Skeletal muscle satellite cell (primary cell): ENCODE measurements around the gene CHST5.
A peak's percentile ranks its signal among the peaks of the same experiment; 100 is the strongest.

Experiments
- H3K27me3 ChIP-seq: 2 replicates; pipeline ENCODE4 v1.7.0; 2013; ENCODE audit warnings: low read length; ENCODE audit not compliant: control insufficient read depth, insufficient read depth
- H3K36me3 ChIP-seq: 2 replicates; pipeline ENCODE4 v1.7.0; 2013; ENCODE audit warnings: mild to moderate bottlenecking, control low read depth, low read length; ENCODE audit not compliant: insufficient read depth
- H3K4me1 ChIP-seq: 2 replicates; pipeline ENCODE4 v1.7.0; 2013; ENCODE audit warnings: low read length; ENCODE audit not compliant: control insufficient read depth, insufficient read depth
- H3K4me2 ChIP-seq: 2 replicates; pipeline ENCODE4 v1.7.0; 2013; ENCODE audit warnings: mild to moderate bottlenecking, low read length
- H3K4me3 ChIP-seq: 2 replicates; pipeline ENCODE4 v1.7.0; 2013; ENCODE audit warnings: low read length
- H3K9ac ChIP-seq: 2 replicates; pipeline ENCODE4 v1.7.0; 2013; ENCODE audit warnings: mild to moderate bottlenecking, low read depth, low read length, moderate library complexity
- H3K9me3 ChIP-seq: replicated peaks from 2 replicates; pipeline ENCODE4 v1.7.0; 2013; ENCODE audit warnings: mild to moderate bottlenecking, control low read depth, low read length

The CHST5 gene

GRCh38 chr16:75566758-75567255 is 30.9 kb upstream of the CHST5 start:
- H3K9me3 ChIP-seq = no peaks in the 10 kb centered on the region
- H3K27me3 ChIP-seq = peaks cover 14% of the 10 kb centered on the region
- H3K36me3 ChIP-seq = peaks cover 30% of the 10 kb centered on the region
- peaks cover 13% of the 10 kb centered on the region for H3K4me1 ChIP-seq
- peak overlapping the region; percentile 93 for H3K9ac ChIP-seq
- peak overlapping the region; percentile 85 for H3K4me3 ChIP-seq
- H3K4me2 ChIP-seq = peak overlapping the region; percentile 90

GRCh38 chr16:75566040-75566757 is 30.3 kb upstream of the CHST5 start, which contains the start of gene GABARAPL2:
GABARAPL2 (plus strand) TSS chr16:75566379; CDS start chr16:75566487, 108 bp downstream.
- peaks cover 13% of the 10 kb centered on the region for H3K4me1 ChIP-seq
- H3K4me2 ChIP-seq = peak within 1 kb of the TSS; percentile 90
- H3K9me3 ChIP-seq = no peaks in the 10 kb centered on the region
- peak within 1 kb of the TSS; percentile 93 for H3K9ac ChIP-seq
- H3K36me3 ChIP-seq = peaks cover 27% of the 10 kb centered on the region
- peak within 1 kb of the TSS; percentile 85 for H3K4me3 ChIP-seq
- peaks cover 14% of the 10 kb centered on the region for H3K27me3 ChIP-seq

- peaks cover 25% of the 10 kb centered on the region for H3K36me3 ChIP-seq
- peak overlapping the region; percentile 85 for H3K4me3 ChIP-seq
- H3K9me3 ChIP-seq = no peaks in the 10 kb centered on the region
- H3K9ac ChIP-seq = peak overlapping the region; percentile 93
- H3K27me3 ChIP-seq = peaks cover 14% of the 10 kb centered on the region
- peaks cover 13% of the 10 kb centered on the region for H3K4me1 ChIP-seq
- H3K4me2 ChIP-seq = peak overlapping the region; percentile 90
Observed at GRCh38 chr16:75565640-75566039, 29.7 kb upstream of the CHST5 start.

- no peaks in the 10 kb centered on the region for H3K36me3 ChIP-seq
- peak overlapping the region; percentile 75 for H3K4me2 ChIP-seq
- peaks cover 16% of the 10 kb centered on the region for H3K4me1 ChIP-seq
- peaks cover 14% of the 10 kb centered on the region for H3K27me3 ChIP-seq
- no peak overlapping the region for H3K9ac ChIP-seq
- H3K9me3 ChIP-seq = no peaks in the 10 kb centered on the region
- H3K4me3 ChIP-seq = no peak overlapping the region
Observed at GRCh38 chr16:75559564-75560372, 23.9 kb upstream of the CHST5 start.

GRCh38 chr16:75558846-75559401 is 23.0 kb upstream of the CHST5 start:
- H3K4me3 ChIP-seq = no peak overlapping the region
- no peak overlapping the region for H3K4me2 ChIP-seq

GRCh38 chr16:75556431-75556950 is 20.6 kb upstream of the CHST5 start:
- Histone ChIP-seq H3K9me3 (no peaks in the 10 kb centered on the region), H3K9ac (peak overlapping the region; percentile 79), H3K27me3 (no peaks in the 10 kb centered on the region), H3K4me2 (peak overlapping the region; percentile 95), H3K4me1 (peaks cover 19% of the 10 kb centered on the region), H3K4me3 (peak overlapping the region; percentile 75), H3K36me3 (no peaks in the 10 kb centered on the region)

More at GRCh38 chr16:75558846-75559401, 23.0 kb upstream of the CHST5 start:
- Histone ChIP-seq H3K9me3 (no peaks in the 10 kb centered on the region), H3K36me3 (no peaks in the 10 kb centered on the region), H3K9ac (no peak overlapping the region), H3K27me3 (peaks cover 14% of the 10 kb centered on the region), H3K4me1 (peaks cover 19% of the 10 kb centered on the region)

GRCh38 chr16:75555707-75556430 is 20.0 kb upstream of the CHST5 start, which contains the start of gene TMEM231:
TMEM231 (minus strand) TSS chr16:75556252; CDS start chr16:75556209, 43 bp downstream.
- H3K4me2 ChIP-seq = peak within 1 kb of the TSS; percentile 95
- H3K27me3 ChIP-seq = no peaks in the 10 kb centered on the region
- H3K9ac ChIP-seq = peak within 1 kb of the TSS; percentile 79
- peaks cover 19% of the 10 kb centered on the region for H3K4me1 ChIP-seq
- no peaks in the 10 kb centered on the region for H3K36me3 ChIP-seq
- H3K9me3 ChIP-seq = no peaks in the 10 kb centered on the region
- H3K4me3 ChIP-seq = peak within 1 kb of the TSS; percentile 75

GRCh38 chr16:75555213-75555706 is 19.4 kb upstream of the CHST5 start:
- H3K27me3 ChIP-seq = no peaks in the 10 kb centered on the region
- peak overlapping the region; percentile 95 for H3K4me2 ChIP-seq
- H3K4me3 ChIP-seq = peak overlapping the region; percentile 75
- no peaks in the 10 kb centered on the region for H3K9me3 ChIP-seq
- no peaks in the 10 kb centered on the region for H3K36me3 ChIP-seq
- H3K4me1 ChIP-seq = peaks cover 19% of the 10 kb centered on the region
- H3K9ac ChIP-seq = peak overlapping the region; percentile 79

- Histone ChIP-seq H3K27me3 (no peaks in the 10 kb centered on the region), H3K4me3 (no peak overlapping the region), H3K4me2 (no peak overlapping the region), H3K9me3 (no peaks in the 10 kb centered on the region), H3K36me3 (no peaks in the 10 kb centered on the region), H3K4me1 (peaks cover 10% of the 10 kb centered on the region), H3K9ac (no peak overlapping the region)
Observed at GRCh38 chr16:75552951-75553350, 17.0 kb upstream of the CHST5 start.

GRCh38 chr16:75550211-75550662 is 14.3 kb upstream of the CHST5 start:
- H3K4me1 ChIP-seq = peaks cover 5% of the 10 kb centered on the region
- H3K9me3 ChIP-seq = no peaks in the 10 kb centered on the region
- no peaks in the 10 kb centered on the region for H3K27me3 ChIP-seq
- no peak overlapping the region for H3K9ac ChIP-seq
- H3K4me3 ChIP-seq = no peak overlapping the region
- no peaks in the 10 kb centered on the region for H3K36me3 ChIP-seq
- H3K4me2 ChIP-seq = no peak overlapping the region
